SHP77 treated with DMSO at 0.1 percent for 48 hours (cell line): Measurements from ENCODE around the gene SLC6A4.
"Not testable (repeated sequence)": the region's sequence is repeated elsewhere in the genome, so short reads cannot be mapped to it uniquely, and the experiment has no call there.

Source experiments
- DNase-seq: peaks from one replicate; lab custom pipeline; 2025; lab: John Stamatoyannopoulos, UW

SLC6A4 gene

GRCh38 chr17:30219315-30219714, 16.2 kb downstream of the SLC6A4 start:
- DNase-seq, result no peak

GRCh38 chr17:30218799-30219198, 16.7 kb downstream of the SLC6A4 start:
- no peak for DNase-seq

DNA sequence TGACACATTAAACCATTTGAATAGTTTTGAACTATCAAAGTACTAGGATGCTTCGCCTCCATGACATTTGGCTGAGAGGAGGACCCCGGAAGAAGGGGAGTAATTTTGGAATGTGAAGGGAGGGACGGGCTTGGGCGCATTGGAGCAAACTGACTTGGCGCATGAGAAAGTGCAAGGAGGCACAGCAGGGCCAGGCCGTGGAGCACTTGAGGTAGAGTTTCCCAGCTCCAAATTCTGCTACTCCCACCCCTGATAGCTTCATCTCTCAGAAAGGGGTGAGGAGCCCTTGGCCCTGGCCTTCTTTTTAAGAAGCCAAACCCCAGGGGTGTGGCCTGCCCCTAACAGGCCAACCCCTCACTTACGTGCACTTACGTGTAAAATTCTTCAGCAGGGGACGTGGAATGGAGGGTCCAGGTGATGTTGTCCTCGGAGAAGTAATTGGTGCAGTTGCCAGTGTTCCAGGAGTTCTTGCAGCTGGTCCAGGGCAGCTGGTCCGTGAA, 17.7 kb downstream of the SLC6A4 start:
- DNase-seq, result no peak

GRCh38 chr17:30217054-30217453, 18.4 kb downstream of the SLC6A4 start:
- DNase-seq, result no peak

DNA sequence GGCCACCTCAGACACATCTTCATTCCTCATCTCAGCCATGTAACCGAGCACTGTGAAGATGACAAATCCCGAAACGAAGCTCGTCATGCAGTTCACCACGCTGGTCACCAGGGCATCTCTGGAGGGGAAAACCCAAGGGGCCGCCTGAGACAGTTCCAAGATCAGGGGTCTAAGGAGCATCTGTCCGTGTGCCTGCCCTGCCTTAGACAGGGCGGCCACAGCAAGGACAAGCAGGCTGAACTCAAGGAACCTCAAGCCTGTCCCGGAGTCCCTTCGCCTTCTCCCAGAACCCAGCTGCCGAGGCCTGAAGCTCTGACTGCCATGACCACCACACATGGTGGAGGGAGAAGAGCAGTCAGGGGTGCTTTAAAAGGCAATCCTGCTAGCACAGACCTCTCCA, 22.7 kb downstream of the SLC6A4 start:
- DNase-seq, result no peak

- DNase-seq, result no peak
Measured at GRCh38 chr17:30211371-30211770, 24.1 kb downstream of the SLC6A4 start.

DNA sequence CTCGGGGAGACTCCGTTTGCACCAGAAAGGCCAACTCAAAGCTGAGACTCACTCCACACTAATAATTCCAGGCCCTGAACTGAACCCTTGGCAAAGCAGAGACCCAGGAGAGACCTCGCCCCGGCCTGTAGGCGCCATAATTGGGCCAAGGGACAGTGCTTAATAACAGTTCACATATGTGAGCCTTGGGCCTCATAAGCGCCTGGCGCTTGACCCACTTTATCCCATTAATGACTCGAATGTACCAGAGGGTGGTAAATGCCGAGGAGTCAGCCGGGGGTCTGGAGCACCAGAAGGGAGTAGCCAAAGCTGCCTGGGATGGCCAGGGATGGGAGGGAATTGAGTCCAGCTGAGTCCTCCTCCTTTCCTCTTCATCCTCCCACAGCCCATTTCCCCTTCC, 24.6 kb downstream of the SLC6A4 start:
- DNase-seq, result no peak

DNA sequence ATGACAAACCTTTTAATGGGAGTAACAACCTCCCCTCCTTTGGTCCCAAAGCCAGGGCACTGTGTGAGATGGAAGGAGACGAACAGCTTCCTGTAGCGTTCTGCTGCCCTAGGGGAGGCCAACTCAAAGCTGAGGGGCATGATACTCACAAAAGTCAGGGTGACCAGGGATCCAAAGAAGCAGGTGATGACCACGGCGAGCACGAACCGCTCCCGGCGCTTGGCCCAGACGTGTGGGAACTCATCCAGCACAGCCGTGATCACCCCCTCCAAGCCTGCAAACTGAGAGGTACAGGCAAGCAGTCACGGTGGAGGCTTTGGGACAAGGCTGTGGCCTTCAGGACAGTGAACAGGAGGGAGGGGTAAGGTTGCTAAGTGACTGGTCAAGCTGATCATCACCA, 25.1 kb downstream of the SLC6A4 start:
- no peak for DNase-seq

GRCh38 chr17:30209930-30210329, 25.6 kb downstream of the SLC6A4 start:
- DNase-seq, result no peak

GRCh38 chr17:30208214-30208613, 27.3 kb downstream of the SLC6A4 start:
- DNase-seq, result no peak

DNA sequence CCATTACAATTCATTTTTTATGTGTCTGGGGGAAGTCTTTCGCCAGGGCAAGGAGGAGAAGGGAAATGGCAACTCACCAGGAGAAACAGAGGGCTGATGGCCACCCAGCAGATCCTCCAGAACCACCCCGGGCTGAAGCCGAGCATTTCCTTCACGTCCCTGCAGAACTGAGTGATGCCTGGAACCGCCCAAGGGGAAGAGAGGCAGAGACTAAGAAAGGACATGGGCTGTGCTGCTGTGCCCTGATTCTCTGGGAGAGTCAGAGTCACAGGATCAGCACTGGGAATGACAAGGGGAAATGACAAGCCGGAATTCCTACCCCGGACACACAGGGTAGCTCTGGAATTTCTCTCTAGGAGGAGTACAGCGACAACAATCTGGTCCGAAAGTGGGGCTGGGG, 27.8 kb downstream of the SLC6A4 start:
- no peak for DNase-seq

DNA sequence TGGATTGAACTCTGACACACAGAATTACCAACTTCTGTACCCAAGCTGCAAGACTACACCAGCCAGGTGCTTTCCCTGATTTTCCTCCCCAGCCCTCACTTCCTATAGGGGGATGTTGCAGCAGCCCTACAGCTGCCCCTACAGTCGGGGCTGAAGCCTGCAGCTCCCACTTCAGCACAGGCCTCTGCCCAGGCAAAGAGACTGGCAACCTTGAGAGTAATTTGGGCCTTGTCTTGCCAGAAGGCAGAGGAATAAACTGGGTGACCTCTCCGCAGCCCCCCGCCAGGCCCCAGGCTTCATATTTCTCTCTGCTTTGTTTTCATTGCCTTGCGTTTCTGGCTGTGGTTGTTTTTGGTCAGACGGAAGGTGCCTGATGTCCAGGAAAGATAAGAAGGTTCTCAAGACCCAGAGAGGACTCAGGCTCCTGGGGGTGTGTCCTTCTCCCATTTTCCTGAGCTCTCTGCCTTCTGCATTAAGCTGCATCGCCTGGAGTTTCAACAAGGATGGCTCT, 32.0 kb downstream of the SLC6A4 start:
- DNase-seq, result no peak

DNA sequence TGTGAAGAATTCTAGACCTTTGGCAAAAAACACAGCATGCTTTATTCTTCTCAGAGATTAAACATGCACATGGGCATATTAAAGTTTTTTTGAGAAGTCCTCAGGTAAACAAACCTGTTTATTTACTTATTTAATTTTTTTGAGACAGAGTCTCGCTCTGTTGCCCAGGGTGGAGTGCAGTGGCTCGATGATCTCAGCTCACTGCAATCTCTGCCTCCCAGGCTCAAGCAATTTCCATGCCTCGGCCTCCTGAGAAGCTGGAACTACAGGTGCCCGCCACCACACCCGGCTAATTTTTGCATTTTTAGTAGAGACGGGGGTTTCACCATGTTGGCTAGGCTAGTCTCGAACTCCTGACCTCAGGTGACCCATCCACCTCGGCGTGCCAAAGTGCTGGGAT, 34.8 kb downstream of the SLC6A4 start:
- not testable (repeated sequence) for DNase-seq

DNA sequence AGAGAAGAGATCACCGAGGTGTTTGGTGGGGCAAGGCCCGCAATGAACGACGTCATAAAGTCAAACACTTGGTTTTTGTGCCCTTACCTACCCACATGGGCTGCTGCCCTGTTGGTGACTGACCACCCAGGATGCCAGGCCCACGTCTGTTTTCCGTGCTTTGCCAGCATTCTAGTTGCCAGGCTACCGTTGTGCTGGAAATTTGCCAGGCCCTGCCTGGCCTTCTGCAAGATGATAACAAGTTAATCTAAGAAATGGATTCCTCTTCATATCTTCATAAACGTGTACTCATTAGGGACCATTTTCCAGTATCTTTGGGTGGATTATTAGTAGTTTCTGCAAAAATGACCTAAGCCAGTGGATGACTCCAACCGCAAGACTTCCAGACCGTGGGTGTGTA, 35.4 kb downstream of the SLC6A4 start:
- no peak for DNase-seq

DNA sequence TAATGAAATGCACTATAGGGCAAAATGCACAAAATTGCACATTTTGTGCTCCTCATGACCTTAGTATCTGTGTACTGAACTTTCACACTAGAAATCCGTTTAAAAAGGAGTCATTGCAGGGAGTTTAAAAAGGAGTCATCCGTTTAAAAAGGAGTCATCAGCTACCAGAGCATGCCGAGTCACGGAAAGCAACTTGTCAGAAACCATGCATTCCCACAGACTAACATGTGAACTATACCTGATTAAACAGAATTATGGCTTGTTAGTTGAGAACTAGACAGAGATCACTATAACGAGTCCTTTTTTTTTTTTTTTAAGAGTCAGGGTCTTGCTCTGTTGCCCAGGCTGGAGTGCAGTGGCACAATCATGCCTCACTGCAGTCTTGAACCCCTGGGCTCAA, 35.9 kb downstream of the SLC6A4 start:
- no peak for DNase-seq

DNA sequence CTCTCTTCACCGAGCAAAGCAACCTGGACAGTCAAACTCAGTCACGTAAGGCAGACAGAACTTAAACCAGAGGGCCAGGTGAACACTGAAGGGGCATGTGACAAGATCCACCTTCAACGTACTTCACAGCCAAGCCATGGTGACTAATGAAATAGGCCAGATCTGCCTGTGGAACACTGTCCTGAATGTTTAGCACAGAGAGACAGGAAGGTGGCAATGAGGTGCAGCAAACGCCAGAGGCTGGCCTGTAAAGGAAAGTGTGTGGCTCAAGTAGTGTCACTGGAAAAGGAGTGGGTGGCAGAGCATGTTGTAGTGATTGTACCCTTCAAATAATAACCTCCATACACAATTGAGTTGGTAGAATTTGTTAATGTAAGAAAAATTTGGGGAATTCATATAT, 38.1 kb downstream of the SLC6A4 start:
- no peak for DNase-seq

DNA sequence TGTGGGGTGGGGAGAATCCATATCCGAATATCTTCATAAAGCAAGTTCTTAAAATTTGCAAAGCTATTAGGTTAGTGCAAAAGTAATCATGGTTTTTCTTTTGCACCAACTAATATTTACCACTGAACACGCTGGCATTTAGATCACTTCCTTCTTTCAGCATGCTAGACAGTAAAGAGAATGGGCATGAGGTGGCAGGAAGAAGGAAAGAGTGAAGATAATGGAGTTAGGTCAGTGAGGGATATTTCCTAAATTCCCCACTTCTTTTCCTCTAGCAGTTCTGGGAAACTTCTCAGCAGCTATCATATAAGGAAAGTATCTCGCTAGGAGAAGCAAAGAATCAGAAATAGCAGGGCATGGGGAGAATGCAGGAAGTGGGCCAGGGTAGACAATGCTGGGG, 39.0 kb downstream of the SLC6A4 start:
- no peak for DNase-seq

- DNase-seq, result no peak
Measured at GRCh38 chr17:30191072-30191471, 44.4 kb downstream of the SLC6A4 start.

GRCh38 chr17:30188211-30188939, 47.1 kb downstream of the SLC6A4 start:
- DNase-seq, result no peak

DNA sequence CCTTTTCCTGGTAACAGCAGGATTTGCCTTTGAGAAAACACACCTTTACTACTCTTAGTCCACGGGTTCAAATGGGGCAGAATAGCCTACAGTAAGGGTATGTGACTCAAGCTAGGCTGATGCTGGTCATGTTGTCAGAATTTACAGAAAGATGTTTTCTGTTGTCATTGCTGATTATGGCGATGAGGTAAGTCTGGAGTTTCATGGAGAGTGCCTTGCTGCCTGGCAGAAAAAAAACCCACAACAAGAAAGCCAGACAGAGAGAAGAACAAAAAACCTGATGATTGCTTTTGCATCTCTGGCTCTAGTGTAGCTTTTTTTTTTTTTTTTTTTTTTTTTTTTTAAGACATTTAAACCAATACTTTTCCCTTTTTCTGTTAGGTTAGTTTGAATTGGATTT, 47.9 kb downstream of the SLC6A4 start:
- no peak for DNase-seq

GRCh38 chr17:30186761-30187160, 48.7 kb downstream of the SLC6A4 start:
- DNase-seq, result no peak

- no peak for DNase-seq
Measured at GRCh38 chr17:30176855-30177254, 58.6 kb downstream of the SLC6A4 start.

DNA sequence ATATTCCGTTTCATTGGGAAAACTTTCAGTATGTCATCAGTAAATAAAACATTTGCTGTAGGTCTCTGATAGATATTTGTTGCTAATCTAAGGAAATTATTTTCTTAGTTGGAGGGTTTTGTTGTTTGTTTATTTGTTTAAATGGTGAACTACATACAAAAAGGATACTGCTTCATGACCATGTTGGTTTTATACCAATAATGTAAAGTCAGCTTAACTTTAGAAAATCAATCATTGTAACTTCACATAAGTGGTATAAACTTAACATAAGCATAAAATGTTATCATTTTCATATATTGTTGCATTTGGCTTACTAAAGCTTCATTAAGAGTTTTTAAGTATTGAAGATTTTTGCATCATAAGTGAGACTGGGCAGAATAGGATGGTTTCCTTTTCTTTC, 60.9 kb downstream of the SLC6A4 start:
- no peak for DNase-seq

GRCh38 chr17:30173649-30174048, 61.8 kb downstream of the SLC6A4 start:
- DNase-seq, result no peak
